Spleen (tissue), 7 donors: ENCODE data around the gene SPTBN2.

Experiments
- POLR2A ChIP-seq, 3 donors: fragments of 450-650 bp; IDR thresholded peaks; one replicate each; pipeline ENCODE4 v1.5.1; 2017; ENCODE audit warnings: antibody characterized with exemption in 3 of 3, mild to moderate bottlenecking in 1 of 3
- TF ChIP-seq, protein P1 (sequence below), 11 experiments: fragments of 200-600 bp in 7 of 11; fragments of 450-650 bp in 4 of 11; sonication (generic) in 4 of 11; IDR thresholded peaks in 8 of 11; conservative IDR thresholded peaks in 3 of 11; 1 replicate in 7 of 11; 2 replicates in 4 of 11; pipeline versions ENCODE4 v1.4.0 to v1.8.0; 2016 to 2021; ENCODE audit warnings: antibody characterized with exemption in 11 of 11, inconsistent platforms in 4 of 11, mild to moderate bottlenecking in 1 of 11
- donor health status: DM: no; HTN: no; CAD: no; lungs with moderate emphysema.
- donor health status: DM: no; HTN: no; CAD: no.
- donor health status: DM: no; HTN: no; CAD: no.

- TF ChIP-seq, protein P1, sequence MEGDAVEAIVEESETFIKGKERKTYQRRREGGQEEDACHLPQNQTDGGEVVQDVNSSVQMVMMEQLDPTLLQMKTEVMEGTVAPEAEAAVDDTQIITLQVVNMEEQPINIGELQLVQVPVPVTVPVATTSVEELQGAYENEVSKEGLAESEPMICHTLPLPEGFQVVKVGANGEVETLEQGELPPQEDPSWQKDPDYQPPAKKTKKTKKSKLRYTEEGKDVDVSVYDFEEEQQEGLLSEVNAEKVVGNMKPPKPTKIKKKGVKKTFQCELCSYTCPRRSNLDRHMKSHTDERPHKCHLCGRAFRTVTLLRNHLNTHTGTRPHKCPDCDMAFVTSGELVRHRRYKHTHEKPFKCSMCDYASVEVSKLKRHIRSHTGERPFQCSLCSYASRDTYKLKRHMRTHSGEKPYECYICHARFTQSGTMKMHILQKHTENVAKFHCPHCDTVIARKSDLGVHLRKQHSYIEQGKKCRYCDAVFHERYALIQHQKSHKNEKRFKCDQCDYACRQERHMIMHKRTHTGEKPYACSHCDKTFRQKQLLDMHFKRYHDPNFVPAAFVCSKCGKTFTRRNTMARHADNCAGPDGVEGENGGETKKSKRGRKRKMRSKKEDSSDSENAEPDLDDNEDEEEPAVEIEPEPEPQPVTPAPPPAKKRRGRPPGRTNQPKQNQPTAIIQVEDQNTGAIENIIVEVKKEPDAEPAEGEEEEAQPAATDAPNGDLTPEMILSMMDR (IDR thresholded peaks at IDR 0.05 in 8 of 11, conservative IDR thresholded peaks at IDR 0.05 in 3 of 11): no peak
- TF ChIP-seq POLR2A (IDR thresholded peaks at IDR 0.05): no peak
Observed at GRCh38 chr11:66700337-66700736, 28.7 kb downstream of the SPTBN2 start.
